Calu3 (cell line): ENCODE results near the gene ACTN1. TPM values are rescaled to one million over a fixed set of nuclear protein-coding genes. Genes with fewer than 3 reads are reported as not detected.

ENCODE experiments used
- BruUV-seq: library from RNA; stranded (reverse); fragments of 400-500 nt; replicated peaks from 2 replicates; lab custom pipeline; 2021; lab: Mats Ljungman, UMichigan
- CTCF ChIA-PET: fragments of 300-600 bp; sonication (Branson Sonifier 250); formaldehyde crosslinking; loops from one replicate; lab custom pipeline; 2022; ENCODE audit warnings: antibody characterized with exemption; lab: Charles Lee
- DNase-seq: peaks from one replicate; pipeline ENCODE4 v3.0.0; 2022
- H3K27ac Mint-ChIP-seq: one replicate; pipeline ENCODE4 v1.8.0; 2022; ENCODE audit warnings: mixed read lengths; ENCODE audit not compliant: unreplicated experiment
- H3K27me3 Mint-ChIP-seq: one replicate; pipeline ENCODE4 v1.8.0; 2022; ENCODE audit warnings: mixed read lengths; ENCODE audit not compliant: unreplicated experiment
- H3K36me3 Mint-ChIP-seq: one replicate; pipeline ENCODE4 v1.8.0; 2022; ENCODE audit warnings: mild to moderate bottlenecking, moderate library complexity, mixed read lengths; ENCODE audit not compliant: insufficient read depth, unreplicated experiment
- H3K4me1 Mint-ChIP-seq: one replicate; pipeline ENCODE4 v1.8.0; 2022; ENCODE audit warnings: mild to moderate bottlenecking, low read depth, mixed read lengths; ENCODE audit not compliant: unreplicated experiment
- H3K4me3 Mint-ChIP-seq: one replicate; pipeline ENCODE4 v1.8.0; 2022; ENCODE audit warnings: mild to moderate bottlenecking, low read depth, moderate library complexity, mixed read lengths; ENCODE audit not compliant: unreplicated experiment
- H3K9me3 Mint-ChIP-seq: one replicate; pipeline ENCODE4 v1.8.0; 2022; ENCODE audit warnings: low read depth, mixed read lengths; ENCODE audit not compliant: unreplicated experiment
- CTCF ChIP-seq: fragments of 200-600 bp; IDR thresholded peaks from one replicate; pipeline ENCODE4 v1.8.0; 2022; ENCODE audit warnings: antibody characterized with exemption; ENCODE audit not compliant: unreplicated experiment
- intact Hi-C: fragments of 100-400 bp; cut with micrococcal nuclease; formaldehyde crosslinking; loops from one replicate; pipeline ENCODE4 v1.10.0; 2022; ENCODE audit not compliant: unreplicated experiment
- total RNA-seq: library from RNA; stranded (reverse); gene quantifications from 2 replicates; pipeline ENCODE4 v1.2.3, GENCODE V29; 2022

ACTN1 gene
- total RNA-seq, 1 experiment from 2014 or later, result 326 TPM

GRCh38 chr14:68931063-68931462 is 48.0 kb downstream of the ACTN1 start:
- CTCF ChIA-PET, result no interaction called here
- BruUV-seq, result no TSS peak
- no peak overlapping the region for H3K4me3 Mint-ChIP-seq

DNA sequence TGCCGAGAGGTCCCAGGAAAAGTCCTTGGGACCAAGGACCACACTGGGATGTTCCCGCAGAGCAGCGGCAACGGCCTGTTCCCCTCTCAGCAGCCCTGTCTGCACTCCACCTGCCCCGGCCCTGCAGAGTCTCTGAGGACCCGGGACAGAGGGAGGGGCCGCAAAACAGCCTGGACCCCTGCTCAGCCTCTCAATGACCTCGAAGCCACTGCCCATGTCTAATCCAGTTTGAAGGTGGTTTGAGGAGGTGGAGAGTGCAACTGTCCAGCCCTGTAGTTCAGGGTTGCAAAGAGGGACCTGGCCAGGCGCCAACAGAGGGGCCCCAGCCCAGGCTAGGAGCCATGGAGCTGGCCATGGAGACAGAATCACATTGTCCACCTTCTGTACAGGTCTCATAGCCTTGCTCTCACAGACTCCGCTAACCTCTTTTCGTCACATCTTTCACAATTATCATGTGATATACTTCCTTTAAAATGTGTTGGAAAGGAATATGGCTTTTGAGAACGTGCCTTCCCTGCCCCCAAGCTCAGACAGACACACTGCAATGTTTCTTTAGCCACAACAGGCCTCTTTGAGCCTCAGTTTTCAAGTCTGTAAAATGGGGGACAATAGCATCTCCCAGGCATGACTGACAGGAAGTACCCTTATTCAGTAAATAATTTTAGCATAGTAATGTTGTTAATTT is 49.3 kb downstream of the ACTN1 start:
- H3K36me3 Mint-ChIP-seq, result peaks cover 54% of the 10 kb centered on the region
- no peak for TF ChIP-seq CTCF
- intact Hi-C loops, result no loop called here
- CTCF ChIA-PET, result interaction anchor here (0.9 kb wide), 1 partner anchor 18 kb away, joined by 4 read pairs; no protein-coding TSS in a partner anchor
- no peak for DNase-seq
- no peak overlapping the region for H3K27ac Mint-ChIP-seq
- H3K9me3 Mint-ChIP-seq, result peaks cover 3% of the 10 kb centered on the region
- H3K4me3 Mint-ChIP-seq, result no peak overlapping the region
- BruUV-seq, result no TSS peak
- no peaks in the 10 kb centered on the region for H3K27me3 Mint-ChIP-seq
- H3K4me1 Mint-ChIP-seq, result peaks cover 18% of the 10 kb centered on the region

More at GRCh38 chr14:68931063-68931462, 48.0 kb downstream of the ACTN1 start:
- H3K27ac Mint-ChIP-seq, result peak overlapping the region; percentile 66
- H3K4me1 Mint-ChIP-seq, result peaks cover 23% of the 10 kb centered on the region
- no peaks in the 10 kb centered on the region for H3K27me3 Mint-ChIP-seq
- intact Hi-C loops, result no loop called here
- H3K36me3 Mint-ChIP-seq, result peaks cover 51% of the 10 kb centered on the region
- H3K9me3 Mint-ChIP-seq, result peaks cover under 1% of the 10 kb centered on the region
- TF ChIP-seq CTCF, result no peak
- no peak for DNase-seq

DNA sequence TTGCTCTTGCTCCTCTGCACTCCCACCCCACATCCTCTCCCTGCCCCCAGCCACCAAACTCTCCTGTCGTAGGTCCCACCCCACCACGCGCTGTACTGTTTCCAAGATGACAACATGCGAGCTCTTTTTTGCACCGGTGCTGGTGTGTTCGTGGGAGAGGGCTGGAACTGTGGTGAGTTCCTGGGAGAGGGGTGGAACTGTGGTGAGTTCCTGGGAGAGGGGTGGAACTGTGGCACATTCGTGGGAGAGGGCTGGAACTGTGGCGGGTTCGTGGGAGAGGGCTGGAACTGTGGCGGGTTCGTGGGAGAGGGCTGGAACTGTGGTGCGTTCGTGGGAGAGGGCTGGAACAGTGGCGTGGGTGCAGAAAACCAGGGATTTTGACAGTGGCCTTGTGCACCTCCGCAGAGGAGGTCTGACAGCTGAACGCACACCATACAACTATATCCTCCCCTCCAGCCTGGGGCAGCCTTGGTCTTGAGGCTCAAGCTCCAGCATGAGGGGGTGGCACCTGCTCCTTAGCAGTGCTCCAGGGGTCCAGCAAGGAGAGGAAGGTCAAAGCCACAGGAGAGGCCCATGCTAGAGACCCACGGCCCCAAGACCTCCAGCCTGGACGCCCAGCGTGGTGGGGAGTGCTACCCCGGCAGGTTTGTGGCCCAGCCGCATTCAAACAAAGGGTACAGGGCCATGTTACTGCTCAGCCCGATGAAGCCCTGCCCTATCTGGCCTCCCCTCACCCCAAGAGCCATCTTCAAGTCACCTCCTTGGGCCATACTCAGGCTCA is 50.1 kb downstream of the ACTN1 start:
- BruUV-seq, result no TSS peak
- CTCF ChIA-PET, result interaction anchor here (0.6 kb wide), 1 partner anchor 173 kb away, joined by 3 read pairs; no protein-coding TSS in a partner anchor
- no peak for TF ChIP-seq CTCF
- intact Hi-C loops, result no loop called here
- Mint-ChIP-seq H3K4me1 (peaks cover 26% of the 10 kb centered on the region), H3K4me3 (no peak overlapping the region), H3K36me3 (peaks cover 57% of the 10 kb centered on the region), H3K27ac (no peak overlapping the region), H3K27me3 (no peaks in the 10 kb centered on the region), H3K9me3 (peaks cover 3% of the 10 kb centered on the region)
- no peak for DNase-seq

DNA sequence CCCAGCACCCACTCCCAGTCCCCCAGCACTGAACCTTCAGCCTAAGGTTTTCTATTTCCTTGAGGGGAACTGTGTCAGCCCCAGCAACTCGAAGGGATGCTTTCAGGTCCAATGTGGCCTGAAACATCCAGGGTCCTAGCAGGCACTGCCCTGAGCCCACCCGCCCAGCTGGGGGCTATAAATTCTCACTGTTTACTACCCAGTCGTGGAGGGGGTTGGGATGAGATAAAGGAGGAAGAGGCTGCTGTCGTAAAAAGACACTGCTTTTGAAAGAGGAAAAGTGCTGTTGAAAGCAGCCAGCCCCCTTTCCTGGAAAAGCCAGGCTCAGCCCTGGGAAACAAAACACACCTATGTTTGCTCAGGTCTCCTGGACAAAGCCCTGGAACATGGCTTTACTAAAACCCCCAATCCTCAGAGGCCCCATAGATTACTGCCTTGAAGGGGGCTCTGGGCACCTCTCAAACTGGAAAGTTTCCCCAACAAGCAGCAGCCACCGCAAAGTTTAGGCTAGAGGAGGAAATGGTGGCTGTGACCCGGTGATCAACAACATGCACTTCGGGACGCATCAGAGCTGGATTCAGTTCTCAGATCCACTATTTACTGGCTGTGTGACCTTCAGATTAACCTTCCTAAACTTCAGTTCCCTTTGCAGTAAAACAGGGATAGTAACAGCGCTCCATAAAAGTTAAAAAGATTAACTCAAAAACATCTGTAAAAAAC is 51.0 kb downstream of the ACTN1 start:
- intact Hi-C loops, result no loop called here
- CTCF ChIA-PET, result interaction anchor here (0.6 kb wide), 1 partner anchor 173 kb away, joined by 3 read pairs; no protein-coding TSS in a partner anchor
- no peak overlapping the region for H3K4me3 Mint-ChIP-seq
- peaks cover 56% of the 10 kb centered on the region for H3K36me3 Mint-ChIP-seq
- H3K9me3 Mint-ChIP-seq, result peaks cover 3% of the 10 kb centered on the region
- TF ChIP-seq CTCF, result no peak
- H3K27ac Mint-ChIP-seq, result no peak overlapping the region
- no peaks in the 10 kb centered on the region for H3K27me3 Mint-ChIP-seq
- DNase-seq, result no peak
- BruUV-seq, result no TSS peak
- H3K4me1 Mint-ChIP-seq, result peaks cover 34% of the 10 kb centered on the region
